HCT116 (cell line): Measurements from ENCODE around the gene REXO4. TPM values are rescaled to one million over a fixed set of nuclear protein-coding genes. Genes with fewer than 3 reads are reported as not detected.

Source experiments
- ATAC-seq: fragments of 200-7000 bp; cut with Tn5 transposase; 2 replicates; pipeline ENCODE4 v1.9.1; 2020; ENCODE audit warnings: mild to moderate bottlenecking, moderate library complexity
- BruUV-seq: library from RNA; stranded (reverse); fragments of 400-500 nt; replicated peaks from 2 replicates; lab custom pipeline; 2021; lab: Mats Ljungman, UMichigan
- CTCF ChIA-PET: fragments of 300-600 bp; sonication (Branson Sonifier 250); formaldehyde crosslinking; loops from one replicate; lab custom pipeline; 2021; ENCODE audit warnings: antibody characterized with exemption; lab: Charles Lee
- POLR2A ChIA-PET: fragments of 300-600, 350-600 bp; sonication (Branson Sonifier 250); formaldehyde crosslinking; loops from one replicate; lab custom pipeline; 2021; ENCODE audit warnings: antibody characterized with exemption; lab: Charles Lee
- RAD21 ChIA-PET, 2 experiments: fragments of 300-600 bp; sonication (Branson Sonifier 250); formaldehyde crosslinking; loops; one replicate each; lab custom pipeline; 2023; ENCODE audit warnings: low total read pairs in 2 of 2; ENCODE audit not compliant: uncharacterized antibody in 2 of 2, unreplicated experiment in 2 of 2, low non-redundant PET in 1 of 2; lab: Charles Lee
- DNase-seq: peaks from one replicate; pipeline ENCODE4 v3.0.0-alpha.2; 2010; ENCODE audit warnings: low read depth, low spot score
- H2AFZ ChIP-seq: fragments of 200-600 bp; shearing (Covaris generic), sonication (generic); 2 replicates; pipeline ENCODE4 v1.6.1; 2017; ENCODE audit warnings: low read depth, mixed run types, mixed read lengths, antibody characterized with exemption, low read length; ENCODE audit not compliant: poor library complexity, severe bottlenecking
- H3K27ac ChIP-seq: 2 replicates; pipeline ENCODE4 v1.5.1; 2012; ENCODE audit warnings: low read depth, low read length
- H3K27me3 ChIP-seq: fragments of 200-600 bp; sonication (generic); 2 replicates; pipeline ENCODE4 v1.6.1; 2016; ENCODE audit warnings: mixed run types, low read length, mixed read lengths; ENCODE audit not compliant: insufficient read depth
- H3K36me3 ChIP-seq, 2 experiments: fragments of 200-500 bp in 1 of 2; fragments of 200-600 bp in 1 of 2; sonication (Bioruptor generic) in 1 of 2; sonication (generic) in 1 of 2; 2 replicates each; pipeline versions ENCODE4 v1.5.1 to v1.6.1; 2014 to 2016; ENCODE audit warnings: low read length in 2 of 2, inconsistent platforms in 1 of 2, mixed read lengths in 1 of 2, mixed run types in 1 of 2; ENCODE audit not compliant: insufficient read depth in 2 of 2, control insufficient read depth in 1 of 2
- H3K4me1 ChIP-seq, 2 experiments: fragments of 200-600 bp in 1 of 2; sonication (generic) in 1 of 2; 2 replicates each; pipeline versions ENCODE4 v1.5.1 to v1.6.1; 2012 to 2017; ENCODE audit warnings: low read length in 2 of 2, inconsistent platforms in 1 of 2, mild to moderate bottlenecking in 1 of 2, mixed read lengths in 1 of 2, mixed run types in 1 of 2, moderate library complexity in 1 of 2; ENCODE audit not compliant: insufficient read depth in 2 of 2, control insufficient read depth in 1 of 2
- H3K4me2 ChIP-seq: fragments of 200-600 bp; sonication (generic); 2 replicates; pipeline ENCODE4 v1.6.1; 2017; ENCODE audit warnings: mixed run types, low read length, mixed read lengths
- H3K4me3 ChIP-seq, 2 experiments: fragments of 200-600 bp in 1 of 2; sonication (generic) in 1 of 2; replicated peaks in 1 of 2; 2 replicates each; pipeline ENCODE4 v1.5.1; 2011 to 2016; ENCODE audit warnings: low read length in 2 of 2, control low read depth in 1 of 2, low read depth in 1 of 2, mild to moderate bottlenecking in 1 of 2, mixed read lengths in 1 of 2, mixed run types in 1 of 2
- H3K79me2 ChIP-seq: fragments of 200-600 bp; sonication (generic); 2 replicates; pipeline ENCODE4 v1.6.1; 2017; ENCODE audit warnings: mild to moderate bottlenecking, mixed run types, low read length, moderate library complexity, mixed read lengths; ENCODE audit not compliant: insufficient read depth
- H3K9ac ChIP-seq: fragments of 200-600 bp; sonication (generic); 2 replicates; pipeline ENCODE4 v1.6.1; 2016; ENCODE audit warnings: low read length, mixed read lengths
- H3K9me2 ChIP-seq: fragments of 200-600 bp; sonication (generic), shearing (Covaris generic); 2 replicates; pipeline ENCODE4 v1.6.1; 2017; ENCODE audit warnings: mixed run types, mild to moderate bottlenecking, moderate library complexity; ENCODE audit not compliant: insufficient read depth
- H3K9me3 ChIP-seq, 2 experiments: fragments of 200-500 bp in 1 of 2; fragments of 200-600 bp in 1 of 2; sonication (Bioruptor generic) in 1 of 2; sonication (generic) in 1 of 2; 2 replicates each; pipeline ENCODE4 v1.6.1; 2014 to 2017; ENCODE audit warnings: low read length in 2 of 2, mixed read lengths in 2 of 2, inconsistent platforms in 1 of 2, low read depth in 1 of 2, mild to moderate bottlenecking in 1 of 2, mixed run types in 1 of 2, moderate library complexity in 1 of 2; ENCODE audit not compliant: control insufficient read depth in 1 of 2, insufficient read depth in 1 of 2
- H4K20me1 ChIP-seq: fragments of 200-600 bp; sonication (generic), shearing (Covaris generic); 2 replicates; pipeline ENCODE4 v1.6.1; 2017; ENCODE audit warnings: mixed run types, mild to moderate bottlenecking, moderate library complexity; ENCODE audit not compliant: insufficient read depth
- CBX3 ChIP-seq: IDR thresholded peaks from 2 replicates; pipeline ENCODE4 v1.6.1; 2012; ENCODE audit warnings: low read depth
- CEBPB ChIP-seq: IDR thresholded peaks from 2 replicates; pipeline ENCODE4 v1.6.1; 2012; ENCODE audit warnings: low read depth
- EZH2phosphoT487 ChIP-seq: fragments of 200-600 bp; IDR thresholded peaks from 2 replicates; pipeline ENCODE4 v1.6.1; 2018; ENCODE audit warnings: antibody characterized with exemption, borderline replicate concordance
- FOSL1 ChIP-seq: IDR thresholded peaks from 2 replicates; pipeline ENCODE4 v1.6.1; 2012; ENCODE audit warnings: low read depth
- JUND ChIP-seq: IDR thresholded peaks from 2 replicates; pipeline ENCODE4 v1.6.1; 2012
- POLR2A ChIP-seq: IDR thresholded peaks from 2 replicates; pipeline ENCODE4 v1.7.0; 2011; ENCODE audit warnings: borderline replicate concordance; ENCODE audit not compliant: insufficient read depth, insufficient read length; ENCODE audit errors: extremely low read depth
- POLR2AphosphoS5 ChIP-seq: IDR thresholded peaks from 2 replicates; pipeline ENCODE4 v1.6.1; 2011; ENCODE audit warnings: mild to moderate bottlenecking, low read depth, low read length, moderate library complexity
- SIN3A ChIP-seq: IDR thresholded peaks from 2 replicates; pipeline ENCODE4 v1.6.1; 2012; ENCODE audit warnings: low read depth
- SP1 ChIP-seq: IDR thresholded peaks from 2 replicates; pipeline ENCODE4 v1.6.1; 2012; ENCODE audit warnings: low read depth
- SRF ChIP-seq: IDR thresholded peaks from 2 replicates; pipeline ENCODE4 v1.6.1; 2012; ENCODE audit warnings: low read depth
- TCF7L2 ChIP-seq: IDR thresholded peaks from 2 replicates; pipeline ENCODE4 v1.7.0; 2011; ENCODE audit warnings: borderline replicate concordance, inconsistent platforms; ENCODE audit not compliant: insufficient read depth, insufficient read length; ENCODE audit errors: extremely low read depth
- YY1 ChIP-seq: IDR thresholded peaks from 2 replicates; pipeline ENCODE4 v1.6.1; 2011; ENCODE audit warnings: low read length, low read depth, moderate library complexity, mild to moderate bottlenecking; ENCODE audit not compliant: insufficient replicate concordance; ENCODE audit errors: extremely low read depth
- ZFX ChIP-seq: fragments of 450-650 bp; IDR thresholded peaks from 2 replicates; pipeline ENCODE4 v1.6.1; 2017
- ZNF274 ChIP-seq: fragments of 200-500 bp; sonication (Bioruptor generic); IDR thresholded peaks from 2 replicates; pipeline ENCODE4 v1.6.1; 2014; ENCODE audit warnings: mild to moderate bottlenecking, low read depth, low read length, inconsistent platforms
- intact Hi-C: fragments of 100-400 bp; cut with micrococcal nuclease; formaldehyde crosslinking; loops from 2 replicates; pipeline ENCODE4 v1.10.0; 2022
- total RNA-seq: library from RNA; stranded (reverse); gene quantifications from one replicate; pipeline ENCODE4 v1.2.1, GENCODE V29; 2021; ENCODE audit not compliant: unreplicated experiment
- TF ChIP-seq, protein P1 (sequence below): IDR thresholded peaks from 2 replicates; pipeline ENCODE4 v1.6.1; 2011; ENCODE audit warnings: mild to moderate bottlenecking, low read length, moderate library complexity; ENCODE audit not compliant: insufficient replicate concordance; ENCODE audit errors: extremely low read depth
- TF ChIP-seq, protein P2 (sequence below): IDR thresholded peaks from 2 replicates; pipeline ENCODE4 v1.6.1; 2012
- TF ChIP-seq, protein P3 (sequence below): IDR thresholded peaks from 2 replicates; pipeline ENCODE4 v1.6.1; 2012

Gene REXO4
- total RNA-seq, 1 experiment from 2014 or later = 24.6 TPM

DNA sequence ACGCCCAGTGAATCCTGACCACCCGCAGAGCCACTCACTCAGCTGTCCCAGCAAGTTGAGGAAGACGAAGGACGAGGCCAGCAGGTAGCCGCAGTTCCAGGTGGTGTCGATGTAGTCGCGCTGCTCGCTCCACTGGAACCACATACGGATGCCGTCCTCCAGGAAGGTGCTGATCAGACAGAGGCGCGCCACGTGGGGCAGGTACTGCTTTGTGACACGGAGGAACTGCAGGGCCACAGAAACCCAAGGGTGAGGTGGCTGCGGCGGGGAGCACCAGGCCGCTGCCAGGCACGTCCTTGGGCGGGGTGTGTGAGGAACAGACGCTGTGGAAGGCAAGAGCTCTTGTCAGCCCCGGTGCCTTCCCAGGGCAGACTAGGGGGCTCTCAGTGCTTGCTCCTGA lies 50.6 kb downstream of the REXO4 start:
- H3K9ac ChIP-seq = no peak overlapping the region
- no peak for TF ChIP-seq EZH2phosphoT487
- TF ChIP-seq, all 23 proteins: peak for 0
- no peaks in the 10 kb centered on the region; the same call in 1 of the 2 replicates for H4K20me1 ChIP-seq
- ATAC-seq = no peak
- POLR2A ChIA-PET = no interaction called here
- peaks cover 30 to 58% of the 10 kb centered on the region in 2 experiments; a peak in 3 of 4 replicates for H3K36me3 ChIP-seq
- BruUV-seq = no TSS peak
- DNase-seq = no peak
- no peak overlapping the region for H3K4me2 ChIP-seq
- H3K4me3 ChIP-seq = no peak overlapping the region
- no peaks in the 10 kb centered on the region; a peak in 1 of 4 replicates for H3K4me1 ChIP-seq
- H3K79me2 ChIP-seq = peaks cover 73% of the 10 kb centered on the region
- no peaks in the 10 kb centered on the region for H3K27me3 ChIP-seq
- CTCF ChIA-PET = no interaction called here
- H3K9me3 ChIP-seq = no peaks in the 10 kb centered on the region
- intact Hi-C loops = no loop called here
- no peak overlapping the region for H2AFZ ChIP-seq
- RAD21 ChIA-PET = no interaction called here
- no peaks in the 10 kb centered on the region for H3K9me2 ChIP-seq
- no peak overlapping the region for H3K27ac ChIP-seq

DNA sequence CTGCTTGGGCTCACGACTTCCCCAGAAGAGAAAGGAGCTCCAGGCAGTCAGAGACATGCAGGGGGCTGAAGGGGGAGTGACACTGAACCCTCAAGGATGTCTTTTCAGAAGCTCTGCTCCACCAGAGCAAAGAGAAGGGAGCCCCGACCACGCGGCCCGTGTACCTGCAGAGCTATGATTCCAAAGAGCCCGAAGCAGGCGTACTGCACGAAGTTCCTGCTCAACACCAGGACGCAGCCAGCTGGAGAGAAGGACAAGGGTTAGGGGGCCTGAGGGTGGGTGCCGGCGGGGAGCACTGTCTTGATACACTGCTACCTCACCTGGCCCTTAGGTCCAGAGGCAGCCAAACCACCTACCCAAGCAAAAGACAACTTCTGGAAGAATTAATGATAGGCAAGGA lies 51.4 kb downstream of the REXO4 start:
- intact Hi-C loops = no loop called here
- H3K36me3 ChIP-seq = peaks cover 31 to 61% of the 10 kb centered on the region in 2 experiments; a peak in 3 of 4 replicates
- no peak overlapping the region for H3K27ac ChIP-seq
- H4K20me1 ChIP-seq = no peaks in the 10 kb centered on the region; the same call in 1 of the 2 replicates
- ATAC-seq = no peak
- peaks cover 65% of the 10 kb centered on the region for H3K79me2 ChIP-seq
- no peak overlapping the region for H3K4me2 ChIP-seq
- no peaks in the 10 kb centered on the region for H3K9me2 ChIP-seq
- no peaks in the 10 kb centered on the region for H3K9me3 ChIP-seq
- H3K4me1 ChIP-seq = no peaks in the 10 kb centered on the region; a peak in 1 of 4 replicates
- ChIA-PET POLR2A (no interaction called here), RAD21 (no interaction called here), CTCF (no interaction called here)
- no peak for DNase-seq
- H3K9ac ChIP-seq = no peak overlapping the region
- BruUV-seq = no TSS peak
- H3K27me3 ChIP-seq = no peaks in the 10 kb centered on the region
- no peak overlapping the region for H2AFZ ChIP-seq
- no peak overlapping the region for H3K4me3 ChIP-seq
- no peak for TF ChIP-seq SIN3A
- TF ChIP-seq ZNF274 = no peak
- TF ChIP-seq YY1 = no peak
- no peak for TF ChIP-seq SP1
- no peak for TF ChIP-seq EZH2phosphoT487
- TF ChIP-seq, protein P1, sequence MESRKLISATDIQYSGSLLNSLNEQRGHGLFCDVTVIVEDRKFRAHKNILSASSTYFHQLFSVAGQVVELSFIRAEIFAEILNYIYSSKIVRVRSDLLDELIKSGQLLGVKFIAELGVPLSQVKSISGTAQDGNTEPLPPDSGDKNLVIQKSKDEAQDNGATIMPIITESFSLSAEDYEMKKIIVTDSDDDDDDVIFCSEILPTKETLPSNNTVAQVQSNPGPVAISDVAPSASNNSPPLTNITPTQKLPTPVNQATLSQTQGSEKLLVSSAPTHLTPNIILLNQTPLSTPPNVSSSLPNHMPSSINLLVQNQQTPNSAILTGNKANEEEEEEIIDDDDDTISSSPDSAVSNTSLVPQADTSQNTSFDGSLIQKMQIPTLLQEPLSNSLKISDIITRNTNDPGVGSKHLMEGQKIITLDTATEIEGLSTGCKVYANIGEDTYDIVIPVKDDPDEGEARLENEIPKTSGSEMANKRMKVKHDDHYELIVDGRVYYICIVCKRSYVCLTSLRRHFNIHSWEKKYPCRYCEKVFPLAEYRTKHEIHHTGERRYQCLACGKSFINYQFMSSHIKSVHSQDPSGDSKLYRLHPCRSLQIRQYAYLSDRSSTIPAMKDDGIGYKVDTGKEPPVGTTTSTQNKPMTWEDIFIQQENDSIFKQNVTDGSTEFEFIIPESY = no peak
- TF ChIP-seq, protein P2, sequence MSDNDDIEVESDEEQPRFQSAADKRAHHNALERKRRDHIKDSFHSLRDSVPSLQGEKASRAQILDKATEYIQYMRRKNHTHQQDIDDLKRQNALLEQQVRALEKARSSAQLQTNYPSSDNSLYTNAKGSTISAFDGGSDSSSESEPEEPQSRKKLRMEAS = no peak
- no peak for TF ChIP-seq SRF
- no peak for TF ChIP-seq FOSL1
- no peak for TF ChIP-seq POLR2AphosphoS5
- TF ChIP-seq CEBPB = no peak
- no peak for TF ChIP-seq CBX3
- no peak for TF ChIP-seq TCF7L2
- TF ChIP-seq, protein P3, sequence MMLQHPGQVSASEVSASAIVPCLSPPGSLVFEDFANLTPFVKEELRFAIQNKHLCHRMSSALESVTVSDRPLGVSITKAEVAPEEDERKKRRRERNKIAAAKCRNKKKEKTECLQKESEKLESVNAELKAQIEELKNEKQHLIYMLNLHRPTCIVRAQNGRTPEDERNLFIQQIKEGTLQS = no peak
- TF ChIP-seq JUND = no peak
- no peak for TF ChIP-seq ZFX
- no peak for TF ChIP-seq POLR2A
